Spleen (tissue), 11 donors: ENCODE measurements around the gene PLD2. TPM values are rescaled to one million over a fixed set of nuclear protein-coding genes. Genes with fewer than 3 reads are reported as not detected.
A peak's percentile ranks its signal among the peaks of the same experiment; 100 is the strongest.

ENCODE experiments used
- DNase-seq: peaks from one replicate; pipeline ENCODE4 v3.0.0-alpha.2; 2020
- H3K27ac ChIP-seq, 8 donors: fragments of 200-600 bp; sonication (generic) in 7 of 8; 1 replicate in 4 of 8; 2 replicates in 4 of 8; pipeline versions ENCODE4 v1.5.0 to v1.8.0; 2016 to 2021; ENCODE audit warnings: inconsistent platforms in 4 of 8, mild to moderate bottlenecking in 4 of 8, moderate library complexity in 1 of 8
- H3K27me3 ChIP-seq, 7 donors: fragments of 200-600 bp; sonication (generic) in 6 of 7; replicated peaks in 1 of 7; 1 replicate in 4 of 7; 2 replicates in 3 of 7; pipeline versions ENCODE4 v1.5.0 to v1.8.0; 2016 to 2021; ENCODE audit warnings: inconsistent platforms in 3 of 7, mild to moderate bottlenecking in 1 of 7
- H3K36me3 ChIP-seq, 6 donors: fragments of 200-600 bp; sonication (generic) in 5 of 6; 1 replicate in 4 of 6; 2 replicates in 2 of 6; pipeline versions ENCODE4 v1.5.0 to v1.8.0; 2016 to 2021; ENCODE audit warnings: inconsistent platforms in 2 of 6
- H3K4me1 ChIP-seq, 6 donors: fragments of 200-600 bp; sonication (generic) in 5 of 6; 1 replicate in 3 of 6; 2 replicates in 3 of 6; pipeline versions ENCODE4 v1.5.0 to v1.8.0; 2016 to 2021; ENCODE audit warnings: inconsistent platforms in 3 of 6
- H3K4me3 ChIP-seq, 8 donors: fragments of 200-600 bp; sonication (generic) in 7 of 8; 1 replicate in 4 of 8; 2 replicates in 4 of 8; pipeline versions ENCODE4 v1.5.0 to v1.8.0; 2016 to 2021; ENCODE audit warnings: inconsistent platforms in 4 of 8, mild to moderate bottlenecking in 4 of 8, moderate library complexity in 2 of 8
- H3K9me3 ChIP-seq, 8 donors: fragments of 200-600 bp; sonication (generic) in 7 of 8; 1 replicate in 4 of 8; 2 replicates in 4 of 8; pipeline versions ENCODE4 v1.5.0 to v1.8.0; 2016 to 2021; ENCODE audit warnings: inconsistent platforms in 4 of 8
- POLR2A ChIP-seq, 3 donors: fragments of 450-650 bp; IDR thresholded peaks; one replicate each; pipeline ENCODE4 v1.5.1; 2017; ENCODE audit warnings: antibody characterized with exemption in 3 of 3, mild to moderate bottlenecking in 1 of 3
- POLR2AphosphoS5 ChIP-seq, 3 donors: sonication (generic); formaldehyde crosslinking; IDR thresholded peaks; one replicate each; pipeline ENCODE4 v1.5.1; 2017; ENCODE audit warnings: antibody characterized with exemption in 3 of 3
- WGBS, 5 donors: extraction: QIAGEN DNeasy Blood & Tissue Kit in 3 of 5; methylation state at CpG; one replicate each; pipeline versions ENCODE4 v1.1.5 to v1.1.7; 2013 to 2018; 5-methylcytosine and 5-hydroxymethylcytosine counted together
- intact Hi-C: fragments of 100-400 bp; cut with DNase I; formaldehyde crosslinking; loops from one replicate; pipeline ENCODE4 v1.15.0; 2023; ENCODE audit warnings: low total_unique reads
- polyA plus RNA-seq, 3 donors: library from polyadenylated mRNA; stranded (reverse); fragments of 200-250 nt; gene quantifications; one replicate each; pipeline ENCODE4 v1.2.1, GENCODE V29; 2013
- total RNA-seq, 7 donors: library from RNA; depleted of rRNA in 3 of 7; stranded (reverse); fragments of >200 nt in 3 of 7; fragmentation: NEBNext Ultra II Directional in 4 of 7; extraction: Animal tissue kit (Norgen Biotek cat#: 25700) in 4 of 7; gene quantifications; one replicate each; pipeline versions ENCODE4 v1.1.0 to v1.2.1, GENCODE V29; 2016 to 2021
- TF ChIP-seq, protein P1 (sequence below), 11 experiments: fragments of 200-600 bp in 7 of 11; fragments of 450-650 bp in 4 of 11; sonication (generic) in 4 of 11; IDR thresholded peaks in 8 of 11; conservative IDR thresholded peaks in 3 of 11; 1 replicate in 7 of 11; 2 replicates in 4 of 11; pipeline versions ENCODE4 v1.4.0 to v1.8.0; 2016 to 2021; ENCODE audit warnings: antibody characterized with exemption in 11 of 11, inconsistent platforms in 4 of 11, mild to moderate bottlenecking in 1 of 11
- donor health status: healthy with polysubstance abuse.
- donor health status: DM: no; HTN: no; CAD: no; lungs with moderate emphysema.
- donor health status: DM: no; HTN: no; CAD: no.
- donor health status: Bipolar disorder and iron deficiency.
- donor health status: healthy.
- donor health status: DM: no; HTN: no; CAD: no.
- donor health status: DM: yes; HTN: yes; CAD: no.

The PLD2 gene
- total and polyA plus RNA-seq, 10 donors, result 6.0 to 42.0 (median 26.1) TPM

DNA sequence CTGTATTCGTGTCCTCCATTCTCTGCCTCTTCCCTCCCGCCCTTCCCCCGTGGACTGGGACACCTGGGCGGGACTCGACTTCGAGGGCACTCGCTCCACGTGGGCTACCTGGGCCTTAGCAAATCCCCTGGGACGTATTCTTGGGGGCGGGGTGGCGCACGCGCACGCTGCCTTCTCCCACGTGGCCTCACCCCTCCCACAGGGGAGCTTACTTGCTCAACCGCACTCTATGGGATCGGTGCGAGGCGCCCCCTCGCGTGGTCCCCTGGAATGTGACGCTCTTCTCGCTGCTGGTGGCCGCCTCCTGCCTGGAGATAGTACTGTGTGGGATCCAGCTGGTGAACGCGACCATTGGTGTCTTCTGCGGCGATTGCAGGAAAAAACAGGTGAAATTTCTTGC, 24.3 kb upstream of the PLD2 start:
- Histone ChIP-seq H3K27me3 (peaks cover 0 to 84% (median 34%) of the 10 kb centered on the region in 7 donors), H3K36me3 (no peaks in the 10 kb centered on the region), H3K27ac (no peak overlapping the region), H3K9me3 (no peaks in the 10 kb centered on the region), H3K4me3 (no peak overlapping the region), H3K4me1 (peaks cover 17 to 34% (median 27%) of the 10 kb centered on the region in 6 donors)
- TF ChIP-seq POLR2A (IDR thresholded peaks at IDR 0.05), result no peak
- TF ChIP-seq, protein P1, sequence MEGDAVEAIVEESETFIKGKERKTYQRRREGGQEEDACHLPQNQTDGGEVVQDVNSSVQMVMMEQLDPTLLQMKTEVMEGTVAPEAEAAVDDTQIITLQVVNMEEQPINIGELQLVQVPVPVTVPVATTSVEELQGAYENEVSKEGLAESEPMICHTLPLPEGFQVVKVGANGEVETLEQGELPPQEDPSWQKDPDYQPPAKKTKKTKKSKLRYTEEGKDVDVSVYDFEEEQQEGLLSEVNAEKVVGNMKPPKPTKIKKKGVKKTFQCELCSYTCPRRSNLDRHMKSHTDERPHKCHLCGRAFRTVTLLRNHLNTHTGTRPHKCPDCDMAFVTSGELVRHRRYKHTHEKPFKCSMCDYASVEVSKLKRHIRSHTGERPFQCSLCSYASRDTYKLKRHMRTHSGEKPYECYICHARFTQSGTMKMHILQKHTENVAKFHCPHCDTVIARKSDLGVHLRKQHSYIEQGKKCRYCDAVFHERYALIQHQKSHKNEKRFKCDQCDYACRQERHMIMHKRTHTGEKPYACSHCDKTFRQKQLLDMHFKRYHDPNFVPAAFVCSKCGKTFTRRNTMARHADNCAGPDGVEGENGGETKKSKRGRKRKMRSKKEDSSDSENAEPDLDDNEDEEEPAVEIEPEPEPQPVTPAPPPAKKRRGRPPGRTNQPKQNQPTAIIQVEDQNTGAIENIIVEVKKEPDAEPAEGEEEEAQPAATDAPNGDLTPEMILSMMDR (IDR thresholded peaks at IDR 0.05 in 8 of 11, conservative IDR thresholded peaks at IDR 0.05 in 3 of 11), result peak in 2 of 11 experiments; percentile 25 to 38
- TF ChIP-seq POLR2AphosphoS5 (IDR thresholded peaks at IDR 0.05), result peak in 2 of 3 donors; percentile 28 to 40
- intact Hi-C loops, result loop anchor here (10.0 kb wide), 1 partner anchor 48 kb away; the partner anchor contains the start of genes CXCL16, MED11 and ZMYND15
- 31 to 55% (median 35%) methylated on average over 20 to 28 of the region's 28 CpGs for WGBS, 5 donors
- peak; percentile 76 for DNase-seq

DNA sequence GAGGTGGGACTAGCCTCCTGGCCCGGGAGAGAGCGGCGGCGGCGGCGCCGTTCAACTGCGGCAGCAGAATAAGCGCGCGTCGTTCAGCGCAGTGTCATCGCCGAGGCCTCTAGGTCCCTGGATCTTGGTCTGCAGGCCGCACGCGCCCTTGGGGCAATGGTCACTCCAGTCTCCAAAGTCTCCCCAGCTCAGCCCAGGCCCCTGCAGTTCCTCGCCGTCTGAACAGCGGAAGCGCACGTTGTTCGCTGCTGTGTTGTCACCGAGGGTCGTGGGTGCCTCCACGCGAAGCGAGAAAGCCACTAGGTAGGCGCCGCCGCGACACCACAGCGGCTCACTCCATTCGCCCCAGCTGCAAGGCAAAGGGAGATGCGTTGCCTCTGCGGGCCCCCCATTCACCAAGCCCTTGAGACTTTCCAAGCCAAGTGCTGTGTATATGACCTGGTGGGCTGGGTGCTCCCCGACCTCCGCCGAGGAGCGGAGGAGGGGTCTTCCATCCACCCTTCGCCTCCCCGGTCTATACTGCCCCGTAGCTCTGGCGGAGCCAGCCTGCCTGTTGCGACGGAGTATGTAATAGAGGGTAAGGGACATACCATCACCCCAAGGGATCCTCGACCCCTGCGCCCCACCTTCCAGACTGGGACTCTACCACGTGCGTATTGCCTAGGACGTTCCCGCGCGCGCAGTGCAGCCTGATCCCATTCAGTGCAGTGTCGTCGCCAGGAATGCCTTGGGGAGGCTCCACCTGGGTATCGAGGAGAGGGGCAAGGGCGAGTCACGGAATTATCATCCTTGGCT, 21.4 kb upstream of the PLD2 start:
- Histone ChIP-seq H3K4me3 (peak overlapping the region in 6 of 8 donors; percentile 3 to 58 (median 18)), H3K27me3 (peaks cover 0 to 90% (median 34%) of the 10 kb centered on the region in 7 donors), H3K36me3 (no peaks in the 10 kb centered on the region), H3K4me1 (peaks cover 21 to 60% (median 45%) of the 10 kb centered on the region in 6 donors), H3K9me3 (no peaks in the 10 kb centered on the region), H3K27ac (peak overlapping the region in 6 of 8 donors; percentile 2 to 67 (median 40))
- WGBS, 5 donors, result 9 to 25% (median 11%) methylated on average over 23 to 61 of the region's 61 CpGs
- no peak for DNase-seq
- intact Hi-C loops, result loop anchor here (5.0 to 10.0 kb wide), 2 partner anchors 51 to 102 kb away; partner anchors contain the start of genes CXCL16, MED11 and ZMYND15
- TF ChIP-seq POLR2AphosphoS5 (IDR thresholded peaks at IDR 0.05) (no peak), POLR2A (IDR thresholded peaks at IDR 0.05) (no peak)
- TF ChIP-seq, protein P1 (IDR thresholded peaks at IDR 0.05 in 8 of 11, conservative IDR thresholded peaks at IDR 0.05 in 3 of 11), result no peak

DNA sequence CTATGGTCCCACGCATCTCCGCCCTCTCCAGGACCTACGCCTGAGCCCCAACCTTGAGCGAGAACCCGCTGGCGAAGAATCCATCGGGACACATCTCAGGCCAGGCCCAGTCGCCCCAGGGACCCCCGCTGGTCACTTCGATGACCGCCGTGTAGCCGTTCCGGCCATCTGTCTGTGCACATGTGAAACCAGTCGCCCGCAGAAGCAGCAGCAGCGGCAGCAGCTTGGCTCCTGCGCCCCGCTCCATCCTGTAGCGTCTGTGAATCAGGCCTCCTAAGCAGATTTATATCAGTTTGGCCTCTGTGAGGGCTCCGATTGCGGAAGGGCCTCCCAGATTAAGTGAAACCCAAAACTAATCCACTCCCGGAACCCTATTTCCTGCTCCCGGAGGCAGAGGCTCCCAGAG, 20.8 kb upstream of the PLD2 start, which contains the start of gene VMO1:
Gene VMO1 (minus strand): TSS at position 259 of the 406 bp plus-strand sequence. CDS start 12 bp downstream, at position 247.
- intact Hi-C loops, result loop anchor here (5.0 to 10.0 kb wide), 2 partner anchors 51 to 101 kb away; partner anchors contain the start of genes CXCL16, MED11 and ZMYND15
- peak; percentile 83 for DNase-seq
- Histone ChIP-seq H3K4me1 (peaks cover 24 to 66% (median 50%) of the 10 kb centered on the region in 6 donors), H3K4me3 (peak within 1 kb of the TSS in 6 of 8 donors; percentile 3 to 58 (median 18)), H3K9me3 (no peaks in the 10 kb centered on the region), H3K36me3 (no peaks in the 10 kb centered on the region), H3K27ac (peak within 1 kb of the TSS in 6 of 8 donors; percentile 2 to 67 (median 40)), H3K27me3 (peaks cover 0 to 87% (median 34%) of the 10 kb centered on the region in 7 donors)
- 1 to 6% (median 5%) methylated on average over 12 to 24 of the region's 24 CpGs for WGBS, 5 donors
- TF ChIP-seq POLR2AphosphoS5 (IDR thresholded peaks at IDR 0.05), result peak; percentile 52 to 80 (median 67)
- TF ChIP-seq, protein P1 (IDR thresholded peaks at IDR 0.05 in 8 of 11, conservative IDR thresholded peaks at IDR 0.05 in 3 of 11), result no peak
- TF ChIP-seq POLR2A (IDR thresholded peaks at IDR 0.05), result no peak
